Mesothelial cell of epicardium (in vitro differentiated cells): ENCODE results near the gene TNPO3. TPM values are rescaled to one million over a fixed set of nuclear protein-coding genes. Genes with fewer than 3 reads are reported as not detected.

Experiments
- DNase-seq, 2 experiments: peaks; one replicate each; pipeline ENCODE4 v3.0.0; 2021; ENCODE audit warnings: low spot score in 2 of 2; ENCODE audit not compliant: unreplicated experiment in 2 of 2
- H3K27ac Mint-ChIP-seq: 2 replicates; pipeline ENCODE4 v1.8.0; 2021; ENCODE audit warnings: mixed read lengths
- H3K27me3 Mint-ChIP-seq: 2 replicates; pipeline ENCODE4 v1.8.0; 2021; ENCODE audit warnings: low read depth, mixed read lengths
- H3K36me3 Mint-ChIP-seq: 2 replicates; pipeline ENCODE4 v1.8.0; 2021; ENCODE audit warnings: mixed read lengths
- H3K4me1 Mint-ChIP-seq: 2 replicates; pipeline ENCODE4 v1.8.0; 2021; ENCODE audit warnings: mixed read lengths
- H3K4me3 Mint-ChIP-seq: 2 replicates; pipeline ENCODE4 v1.8.0; 2021; ENCODE audit warnings: mild to moderate bottlenecking, moderate library complexity, mixed read lengths
- H3K9me3 Mint-ChIP-seq: 2 replicates; pipeline ENCODE4 v1.8.0; 2021; ENCODE audit warnings: mixed read lengths
- CTCF ChIP-seq: fragments of 200-600 bp; sonication (generic); IDR thresholded peaks from one replicate; pipeline ENCODE4 v1.5.0; 2021; ENCODE audit warnings: antibody characterized with exemption; ENCODE audit not compliant: unreplicated experiment
- total RNA-seq: library from RNA; stranded (reverse); gene quantifications from 3 replicates; pipeline ENCODE4 v1.2.1, GENCODE V29; 2021

Gene TNPO3
- total RNA-seq, 1 donor from 2014 or later, result 40.2 TPM

GRCh38 chr7:128955981-128956380, 98.9 kb downstream of the TNPO3 start:
- H3K36me3 Mint-ChIP-seq, result peaks cover 40% of the 10 kb centered on the region

GRCh38 chr7:128954830-128955802, 99.8 kb downstream of the TNPO3 start:
- Mint-ChIP-seq H3K27me3 (no peaks in the 10 kb centered on the region), H3K27ac (peak overlapping the region; percentile 43), H3K4me3 (no peak overlapping the region), H3K9me3 (no peaks in the 10 kb centered on the region), H3K36me3 (peaks cover 40% of the 10 kb centered on the region), H3K4me1 (peaks cover 5% of the 10 kb centered on the region)
- no peak for DNase-seq
- TF ChIP-seq CTCF, result no peak

More at GRCh38 chr7:128955981-128956380, 98.9 kb downstream of the TNPO3 start:
- DNase-seq, result no peak
- H3K27me3 Mint-ChIP-seq, result no peaks in the 10 kb centered on the region
- peaks cover 5% of the 10 kb centered on the region for H3K4me1 Mint-ChIP-seq
- no peak for TF ChIP-seq CTCF
- H3K9me3 Mint-ChIP-seq, result no peaks in the 10 kb centered on the region
- H3K27ac Mint-ChIP-seq, result no peak overlapping the region
- no peak overlapping the region for H3K4me3 Mint-ChIP-seq

GRCh38 chr7:128954150-128954549, 100.8 kb downstream of the TNPO3 start:
- no peaks in the 10 kb centered on the region for H3K27me3 Mint-ChIP-seq
- peaks cover 33% of the 10 kb centered on the region for H3K36me3 Mint-ChIP-seq
- DNase-seq, result no peak
- no peak overlapping the region for H3K27ac Mint-ChIP-seq
- no peak overlapping the region for H3K4me3 Mint-ChIP-seq
- peaks cover 5% of the 10 kb centered on the region for H3K4me1 Mint-ChIP-seq
- TF ChIP-seq CTCF, result no peak
- no peaks in the 10 kb centered on the region for H3K9me3 Mint-ChIP-seq

GRCh38 chr7:128951296-128951695, 103.6 kb downstream of the TNPO3 start:
- H3K27me3 Mint-ChIP-seq, result no peaks in the 10 kb centered on the region
- no peak for TF ChIP-seq CTCF
- H3K4me1 Mint-ChIP-seq, result no peaks in the 10 kb centered on the region
- no peaks in the 10 kb centered on the region for H3K9me3 Mint-ChIP-seq
- H3K36me3 Mint-ChIP-seq, result peaks cover 17% of the 10 kb centered on the region
- no peak for DNase-seq
- no peak overlapping the region for H3K27ac Mint-ChIP-seq
- no peak overlapping the region for H3K4me3 Mint-ChIP-seq

- peaks cover 2% of the 10 kb centered on the region for H3K27me3 Mint-ChIP-seq
- H3K27ac Mint-ChIP-seq, result no peak overlapping the region
- no peak for TF ChIP-seq CTCF
- H3K4me1 Mint-ChIP-seq, result no peaks in the 10 kb centered on the region
- peaks cover 14% of the 10 kb centered on the region for H3K36me3 Mint-ChIP-seq
- DNase-seq, result no peak
- H3K9me3 Mint-ChIP-seq, result no peaks in the 10 kb centered on the region
- H3K4me3 Mint-ChIP-seq, result no peak overlapping the region
Measured at GRCh38 chr7:128948976-128949760, 105.7 kb downstream of the TNPO3 start.
